Stimulated activated naive CD8-positive, alpha-beta T cell treated with anti-CD3 and anti-CD28 coated beads, Interleukin-15, Interleukin-2, amounts not matched to agents 100 ng/mL and 50 ng/mL, for 24 hours (primary cell): ENCODE data around the gene LRRC75B.

Experiments
- H3K27ac Mint-ChIP-seq: one replicate; pipeline ENCODE4 v1.8.0; 2021; ENCODE audit warnings: mild to moderate bottlenecking, mixed read lengths
- H3K27me3 Mint-ChIP-seq: one replicate; pipeline ENCODE4 v1.8.0; 2021; ENCODE audit warnings: mixed read lengths
- H3K36me3 Mint-ChIP-seq: one replicate; pipeline ENCODE4 v1.8.0; 2021; ENCODE audit warnings: low read depth, mixed read lengths
- H3K4me1 Mint-ChIP-seq: one replicate; pipeline ENCODE4 v1.8.0; 2021; ENCODE audit warnings: low read depth, mixed read lengths
- H3K4me3 Mint-ChIP-seq: one replicate; pipeline ENCODE4 v1.8.0; 2021; ENCODE audit warnings: mild to moderate bottlenecking, mixed read lengths
- H3K9me3 Mint-ChIP-seq: one replicate; pipeline ENCODE4 v1.8.0; 2021; ENCODE audit warnings: mixed read lengths

The LRRC75B gene

DNA sequence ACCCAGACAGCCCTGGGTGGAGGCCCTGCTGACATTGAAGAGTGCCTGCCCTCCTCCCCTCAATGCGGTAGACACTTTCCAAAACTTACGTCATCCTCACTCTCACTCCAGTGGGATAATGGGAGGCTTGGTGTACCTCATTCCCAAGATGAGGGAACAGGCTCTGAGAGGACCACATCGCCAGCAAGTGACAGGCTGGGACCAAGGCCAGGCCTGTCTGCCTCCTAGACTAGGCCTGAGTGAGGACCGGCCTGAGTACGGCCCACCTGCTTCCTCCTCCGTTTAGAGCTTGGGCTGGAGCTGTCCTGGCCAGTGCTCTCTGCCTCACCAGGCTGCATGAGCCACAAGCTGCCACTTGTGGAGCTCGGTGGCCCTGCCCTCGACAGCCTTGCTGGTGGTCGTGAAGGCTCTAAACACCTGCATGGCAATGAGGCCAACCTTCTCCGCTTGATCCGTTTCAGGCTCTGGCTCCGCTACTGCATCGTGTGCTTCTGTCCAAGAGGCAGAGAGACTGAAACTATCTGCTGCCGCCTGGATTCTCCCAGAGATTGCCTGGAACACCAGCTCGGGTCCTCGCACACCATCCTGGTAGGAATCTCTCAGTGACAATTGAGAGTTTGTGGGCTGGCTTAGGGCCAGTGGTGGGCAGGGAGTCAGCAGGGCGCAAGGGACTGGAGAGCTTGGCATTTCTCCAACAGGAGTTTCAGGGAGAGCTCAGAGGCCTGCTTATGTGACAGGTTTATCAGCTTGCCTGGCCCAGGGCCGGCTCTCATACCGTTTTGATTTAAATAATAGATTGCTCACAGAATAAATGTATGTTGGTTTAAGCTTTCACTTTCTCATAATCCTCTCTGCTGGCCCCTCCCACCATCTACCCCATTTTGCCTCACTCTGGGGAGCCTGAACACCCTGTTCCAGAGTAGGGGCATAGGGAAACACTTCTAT, 9.4 kb downstream of the LRRC75B start:
- no peaks in the 10 kb centered on the region for H3K9me3 Mint-ChIP-seq
- H3K4me1 Mint-ChIP-seq, result no peaks in the 10 kb centered on the region
- H3K27me3 Mint-ChIP-seq, result no peaks in the 10 kb centered on the region
- H3K36me3 Mint-ChIP-seq, result no peaks in the 10 kb centered on the region
- H3K27ac Mint-ChIP-seq, result no peak overlapping the region
- no peak overlapping the region for H3K4me3 Mint-ChIP-seq

DNA sequence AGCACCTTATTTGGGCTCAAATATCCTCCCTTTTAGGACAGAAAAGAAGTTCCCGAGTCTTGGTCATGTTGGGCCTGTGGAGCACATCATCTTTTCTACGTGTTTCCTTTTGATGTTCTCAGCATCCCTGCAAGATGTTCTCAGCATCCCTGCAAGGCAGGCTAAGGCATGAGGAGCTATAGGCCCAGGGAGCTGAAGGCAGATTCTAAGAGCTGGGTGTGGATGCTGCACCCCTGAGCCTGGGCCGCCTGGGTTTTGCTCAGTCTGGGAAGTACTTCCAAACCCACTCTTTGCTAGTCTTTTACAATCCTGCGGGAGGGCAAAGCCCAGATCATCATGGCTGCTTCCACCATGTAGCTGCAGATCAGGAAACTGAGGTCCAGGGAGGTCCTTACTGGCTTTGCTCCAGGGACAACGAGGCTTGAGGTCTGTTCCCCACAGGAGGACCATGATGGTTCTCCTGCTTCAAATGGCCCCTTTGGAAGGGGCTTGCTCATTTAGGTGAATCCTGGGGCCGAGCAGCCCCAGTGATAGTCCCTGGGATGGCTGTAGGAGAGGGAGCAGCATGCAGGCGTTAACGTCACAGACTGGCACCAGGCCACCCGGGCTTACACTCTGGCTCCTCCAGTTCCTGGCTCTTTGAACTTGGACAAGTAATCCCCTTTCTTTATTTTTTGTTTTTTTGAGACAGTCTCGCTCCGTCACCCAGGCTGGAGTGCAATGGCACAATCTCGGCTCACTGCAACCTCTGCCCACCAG, 10.6 kb downstream of the LRRC75B start:
- H3K27ac Mint-ChIP-seq, result no peak overlapping the region
- peaks cover 4% of the 10 kb centered on the region for H3K36me3 Mint-ChIP-seq
- H3K4me3 Mint-ChIP-seq, result no peak overlapping the region
- H3K9me3 Mint-ChIP-seq, result no peaks in the 10 kb centered on the region
- H3K27me3 Mint-ChIP-seq, result no peaks in the 10 kb centered on the region
- H3K4me1 Mint-ChIP-seq, result no peaks in the 10 kb centered on the region

DNA sequence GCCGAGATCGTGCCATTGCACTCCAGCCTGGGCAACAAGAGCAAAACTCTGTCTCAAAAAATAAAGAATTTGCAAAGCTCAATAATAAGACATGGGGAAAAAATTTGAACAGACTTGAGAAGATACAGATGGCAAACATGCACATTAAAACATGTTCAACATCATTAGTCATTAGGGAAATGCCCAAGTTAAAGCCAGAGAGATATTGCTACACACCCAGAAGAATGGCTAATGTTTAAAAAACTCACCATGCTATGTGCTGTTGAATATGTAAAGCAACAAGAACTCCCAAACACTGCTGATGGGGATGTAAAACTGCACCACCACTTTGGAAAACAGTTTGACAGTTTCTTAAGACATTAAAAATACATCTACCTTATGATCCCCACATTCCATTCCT, 12.6 kb downstream of the LRRC75B start:
- no peaks in the 10 kb centered on the region for H3K27me3 Mint-ChIP-seq
- H3K4me3 Mint-ChIP-seq, result no peak overlapping the region
- no peaks in the 10 kb centered on the region for H3K9me3 Mint-ChIP-seq
- H3K4me1 Mint-ChIP-seq, result no peaks in the 10 kb centered on the region
- peaks cover 11% of the 10 kb centered on the region for H3K36me3 Mint-ChIP-seq
- H3K27ac Mint-ChIP-seq, result no peak overlapping the region

DNA sequence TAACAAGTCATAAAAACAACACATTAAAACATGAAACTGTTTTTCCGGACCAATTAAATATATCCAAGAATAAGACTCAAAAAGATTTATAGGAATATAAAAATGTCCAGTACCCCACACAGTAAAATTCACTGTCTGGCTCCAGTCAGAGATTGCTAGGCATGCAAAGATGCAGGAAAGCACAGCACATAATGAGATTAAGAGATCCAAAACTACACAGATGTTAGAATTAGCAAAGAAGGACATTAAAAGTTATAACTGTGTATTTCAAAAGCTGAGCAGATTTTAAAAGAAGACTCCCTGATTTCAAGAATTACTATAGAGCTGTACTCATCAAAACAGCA, 13.6 kb downstream of the LRRC75B start:
- Mint-ChIP-seq H3K4me3 (no peak overlapping the region), H3K27me3 (no peaks in the 10 kb centered on the region), H3K36me3 (peaks cover 21% of the 10 kb centered on the region), H3K9me3 (no peaks in the 10 kb centered on the region), H3K4me1 (no peaks in the 10 kb centered on the region), H3K27ac (no peak overlapping the region)

DNA sequence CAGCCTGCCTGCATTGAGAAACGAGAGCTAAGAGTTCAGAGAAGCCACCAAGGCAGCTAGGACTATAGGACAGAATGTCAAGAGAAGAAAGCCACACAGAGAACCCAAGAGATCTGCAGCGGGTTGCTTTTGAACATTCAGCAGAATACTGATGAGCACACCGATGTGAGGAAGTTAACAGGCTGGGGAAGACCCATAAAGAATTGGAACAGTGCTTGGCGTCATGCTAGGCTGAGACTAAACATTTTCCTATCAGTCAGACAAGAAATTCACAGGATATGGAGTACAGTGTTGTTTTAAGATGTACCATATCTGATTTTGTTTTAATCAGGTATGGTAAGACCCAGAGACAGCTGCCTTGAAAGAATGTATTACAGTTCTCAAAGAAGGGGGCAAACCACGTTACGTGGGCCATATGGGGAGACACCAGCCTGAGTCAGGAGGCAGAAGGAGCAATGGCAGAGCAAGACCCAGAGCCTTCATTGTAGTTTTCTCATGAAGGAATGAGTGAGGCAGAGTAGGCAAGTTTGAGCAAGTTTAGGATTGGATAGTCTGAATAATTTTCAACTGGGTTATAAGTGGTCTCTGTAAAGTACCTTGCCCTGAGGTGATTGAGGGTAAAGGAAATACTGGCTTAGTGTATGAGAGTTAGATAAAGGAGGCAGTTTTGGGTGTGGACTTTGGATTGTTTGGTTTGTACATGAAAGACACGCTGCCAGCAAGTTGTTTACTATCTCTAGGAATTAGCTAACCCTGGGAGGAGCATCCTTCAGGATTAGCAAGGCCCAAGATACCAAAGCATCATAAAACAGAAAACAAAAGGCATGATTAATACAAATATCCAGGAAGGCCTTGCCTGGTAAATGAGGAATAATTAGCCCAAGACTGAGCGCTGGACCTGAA, 14.3 kb downstream of the LRRC75B start:
- Mint-ChIP-seq H3K36me3 (peaks cover 24% of the 10 kb centered on the region), H3K27ac (no peak overlapping the region), H3K4me1 (no peaks in the 10 kb centered on the region), H3K9me3 (no peaks in the 10 kb centered on the region), H3K27me3 (no peaks in the 10 kb centered on the region), H3K4me3 (no peak overlapping the region)

DNA sequence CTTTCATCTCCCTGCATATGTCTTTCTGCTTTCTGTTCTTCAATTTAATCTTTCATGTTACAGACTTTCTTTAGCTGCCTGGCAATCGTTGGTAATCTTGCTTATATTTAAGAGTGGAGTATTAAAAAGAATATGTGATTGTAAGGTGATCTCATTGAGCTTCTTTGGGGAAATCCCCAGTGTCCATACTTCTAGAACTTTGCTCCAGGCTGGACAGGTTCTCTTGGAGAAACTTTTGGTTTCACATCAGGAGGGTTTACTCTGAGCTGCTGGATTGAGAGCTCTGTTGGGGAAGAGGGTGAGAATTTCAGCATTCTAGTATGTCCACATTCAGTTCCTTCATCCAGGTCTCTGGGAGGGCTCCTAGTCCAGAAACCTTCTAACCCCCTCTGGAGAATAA, 16.1 kb downstream of the LRRC75B start:
- H3K9me3 Mint-ChIP-seq, result no peaks in the 10 kb centered on the region
- no peaks in the 10 kb centered on the region for H3K4me1 Mint-ChIP-seq
- H3K27me3 Mint-ChIP-seq, result no peaks in the 10 kb centered on the region
- H3K36me3 Mint-ChIP-seq, result peaks cover 42% of the 10 kb centered on the region
- H3K4me3 Mint-ChIP-seq, result no peak overlapping the region
- H3K27ac Mint-ChIP-seq, result peak overlapping the region; percentile 32

DNA sequence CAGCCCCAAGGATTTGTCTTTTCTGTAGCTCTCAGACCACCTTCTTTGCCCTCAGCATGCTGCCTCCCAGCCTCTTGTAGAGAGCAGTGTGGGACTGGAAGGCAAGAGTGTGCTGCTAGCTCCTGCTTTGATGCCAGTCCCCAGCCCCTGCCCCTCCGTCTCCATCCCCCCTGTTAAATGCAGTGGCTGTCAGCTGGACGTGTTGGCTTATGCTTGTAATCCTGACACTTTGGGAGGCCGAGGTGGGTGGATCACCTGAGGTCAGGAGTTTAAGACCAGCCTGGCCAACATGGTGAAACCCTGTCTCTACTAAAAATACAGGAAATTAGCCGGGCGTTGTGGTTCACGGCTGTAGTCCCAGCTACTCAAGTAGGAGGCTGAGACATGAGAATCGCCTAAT, 21.6 kb downstream of the LRRC75B start:
- Mint-ChIP-seq H3K36me3 (peaks cover 62% of the 10 kb centered on the region), H3K27me3 (no peaks in the 10 kb centered on the region), H3K4me1 (no peaks in the 10 kb centered on the region), H3K9me3 (no peaks in the 10 kb centered on the region), H3K4me3 (no peak overlapping the region), H3K27ac (no peak overlapping the region)

DNA sequence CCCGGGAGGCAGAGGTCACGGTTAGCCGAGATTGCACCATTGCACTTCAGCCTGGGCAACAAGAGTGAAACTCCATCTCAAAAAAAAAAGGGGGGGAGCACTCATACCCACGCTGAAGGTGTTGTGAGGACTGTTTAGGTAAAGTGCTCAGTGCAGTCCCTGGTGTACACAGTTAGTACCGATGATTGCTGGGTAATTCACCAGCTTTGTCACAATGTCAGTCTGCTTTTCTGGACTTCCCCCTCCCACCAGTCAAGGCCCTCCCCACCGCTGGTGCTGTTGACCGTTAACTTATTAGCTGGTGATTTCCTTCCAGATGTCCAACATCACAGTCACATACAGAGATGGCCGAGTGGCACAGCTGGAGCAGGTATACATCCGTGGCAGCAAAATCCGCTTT, 25.2 kb downstream of the LRRC75B start:
- H3K27me3 Mint-ChIP-seq, result no peaks in the 10 kb centered on the region
- H3K4me1 Mint-ChIP-seq, result peaks cover 20% of the 10 kb centered on the region
- H3K9me3 Mint-ChIP-seq, result no peaks in the 10 kb centered on the region
- no peak overlapping the region for H3K27ac Mint-ChIP-seq
- H3K4me3 Mint-ChIP-seq, result no peak overlapping the region
- H3K36me3 Mint-ChIP-seq, result peaks cover 53% of the 10 kb centered on the region

DNA sequence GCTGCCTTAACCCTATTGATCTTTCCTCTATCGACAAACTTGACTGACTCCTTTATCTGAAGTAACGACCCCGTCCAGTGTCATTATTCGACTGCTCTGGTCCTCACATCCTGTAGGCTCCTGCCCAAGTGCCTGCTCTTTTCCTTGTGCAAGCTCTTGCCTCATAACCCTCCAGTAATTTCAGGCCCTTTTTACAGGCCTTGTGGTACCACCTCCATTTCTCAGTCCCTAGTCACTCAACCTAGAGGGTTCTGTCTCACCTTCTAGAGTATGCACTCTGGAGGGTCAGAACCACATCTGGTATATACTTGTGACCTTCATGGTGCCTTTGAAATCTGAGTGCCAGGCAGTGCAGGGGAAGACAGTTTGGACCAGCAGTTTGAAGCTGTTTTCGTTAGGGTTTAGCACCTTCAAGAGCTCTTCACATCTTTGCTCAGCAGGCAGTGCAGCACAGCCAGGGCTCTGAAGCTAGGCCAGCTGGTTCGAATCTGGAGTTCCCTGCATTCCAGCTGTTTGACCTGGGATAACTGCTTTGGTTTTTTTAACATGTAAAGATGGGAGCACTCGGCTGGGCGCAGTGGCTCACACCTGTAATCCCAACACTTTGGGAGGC, 25.9 kb downstream of the LRRC75B start:
- Mint-ChIP-seq H3K27ac (peak overlapping the region; percentile 26), H3K36me3 (peaks cover 49% of the 10 kb centered on the region), H3K4me1 (peaks cover 24% of the 10 kb centered on the region), H3K4me3 (no peak overlapping the region), H3K9me3 (no peaks in the 10 kb centered on the region), H3K27me3 (no peaks in the 10 kb centered on the region)

DNA sequence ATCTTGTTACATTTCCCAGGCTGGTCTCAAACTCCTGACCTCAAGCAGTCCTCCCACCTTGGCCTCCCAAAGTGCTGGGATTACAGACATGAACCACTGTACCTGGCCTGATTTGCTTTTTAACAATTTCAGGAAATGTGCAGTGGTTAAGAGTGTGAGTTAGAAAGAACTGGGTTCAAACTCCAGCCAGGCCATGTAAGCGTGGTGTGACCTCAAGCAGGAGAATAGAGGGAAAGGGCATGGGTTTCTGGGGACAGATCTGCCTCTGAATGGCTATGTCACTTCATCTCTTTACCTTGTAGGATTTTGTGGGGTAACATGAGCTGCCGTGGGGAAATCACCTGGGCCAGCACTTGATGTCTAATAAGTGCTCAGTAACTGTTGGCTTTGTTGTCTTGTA, 27.8 kb downstream of the LRRC75B start:
- H3K27me3 Mint-ChIP-seq, result no peaks in the 10 kb centered on the region

DNA sequence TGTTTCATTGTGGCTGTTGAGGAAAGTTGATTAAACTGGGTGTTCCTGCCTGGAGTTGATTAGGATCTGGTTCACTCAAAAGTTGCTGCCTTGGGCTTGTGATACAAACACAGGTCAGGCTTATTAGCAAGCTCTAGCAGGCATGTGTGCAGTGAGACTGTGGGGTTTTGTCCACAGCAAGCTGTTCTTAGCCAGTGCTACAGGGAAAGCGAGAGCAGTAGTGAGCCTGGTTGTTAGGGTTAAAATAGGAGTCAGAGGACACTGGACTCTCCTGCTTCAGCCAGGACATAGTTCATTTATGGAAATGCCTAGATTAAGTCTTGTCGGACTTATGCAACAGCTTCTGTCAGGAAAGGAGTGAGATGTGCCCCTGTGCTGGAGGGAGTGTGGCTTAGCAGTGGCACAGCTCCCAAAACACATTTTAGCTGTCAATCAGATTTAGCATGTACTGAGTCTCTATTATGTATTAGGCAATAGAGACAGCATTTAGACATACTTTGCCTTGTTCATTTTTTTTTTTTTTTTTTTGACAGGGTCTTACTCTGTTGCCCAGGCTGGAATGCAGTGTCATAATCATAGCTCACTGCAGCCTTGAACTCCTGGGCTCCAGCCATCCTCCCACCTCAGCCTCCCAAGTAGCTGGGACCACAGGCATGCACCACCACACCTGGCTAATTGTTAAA, 28.4 kb downstream of the LRRC75B start:
- no peak overlapping the region for H3K4me3 Mint-ChIP-seq
- H3K4me1 Mint-ChIP-seq, result peaks cover 39% of the 10 kb centered on the region
- no peaks in the 10 kb centered on the region for H3K27me3 Mint-ChIP-seq

More for the DNA sequence above, 27.8 kb downstream of the LRRC75B start:
- H3K4me1 Mint-ChIP-seq, result peaks cover 35% of the 10 kb centered on the region
- peak overlapping the region; percentile 22 for H3K27ac Mint-ChIP-seq
- no peaks in the 10 kb centered on the region for H3K9me3 Mint-ChIP-seq
- peaks cover 48% of the 10 kb centered on the region for H3K36me3 Mint-ChIP-seq
- H3K4me3 Mint-ChIP-seq, result no peak overlapping the region

DNA sequence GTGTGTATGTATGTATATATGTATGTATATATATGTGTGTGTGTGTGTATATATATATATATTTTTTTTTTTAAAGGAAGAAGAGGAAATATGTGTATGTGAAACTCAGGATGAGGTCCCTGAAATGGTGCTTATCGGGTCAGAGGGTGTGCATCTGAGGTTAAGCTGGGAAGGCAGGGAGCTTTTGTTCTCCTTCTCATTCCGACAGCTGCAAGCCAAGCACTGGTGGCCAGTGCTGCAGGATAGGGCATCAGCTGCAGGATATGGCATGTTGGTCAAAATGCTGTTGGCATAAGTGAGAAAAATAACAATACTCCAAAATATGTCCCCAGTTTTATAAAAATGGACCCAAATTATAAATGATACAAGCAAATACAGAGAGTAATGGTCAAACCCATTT, 29.6 kb downstream of the LRRC75B start:
- no peak overlapping the region for H3K4me3 Mint-ChIP-seq
- peaks cover 49% of the 10 kb centered on the region for H3K36me3 Mint-ChIP-seq
- H3K27ac Mint-ChIP-seq, result no peak overlapping the region
- H3K9me3 Mint-ChIP-seq, result no peaks in the 10 kb centered on the region
- H3K27me3 Mint-ChIP-seq, result no peaks in the 10 kb centered on the region
- H3K4me1 Mint-ChIP-seq, result peaks cover 52% of the 10 kb centered on the region

More for the DNA sequence above, 28.4 kb downstream of the LRRC75B start:
- no peak overlapping the region for H3K27ac Mint-ChIP-seq
- H3K36me3 Mint-ChIP-seq, result peaks cover 45% of the 10 kb centered on the region
- no peaks in the 10 kb centered on the region for H3K9me3 Mint-ChIP-seq

DNA sequence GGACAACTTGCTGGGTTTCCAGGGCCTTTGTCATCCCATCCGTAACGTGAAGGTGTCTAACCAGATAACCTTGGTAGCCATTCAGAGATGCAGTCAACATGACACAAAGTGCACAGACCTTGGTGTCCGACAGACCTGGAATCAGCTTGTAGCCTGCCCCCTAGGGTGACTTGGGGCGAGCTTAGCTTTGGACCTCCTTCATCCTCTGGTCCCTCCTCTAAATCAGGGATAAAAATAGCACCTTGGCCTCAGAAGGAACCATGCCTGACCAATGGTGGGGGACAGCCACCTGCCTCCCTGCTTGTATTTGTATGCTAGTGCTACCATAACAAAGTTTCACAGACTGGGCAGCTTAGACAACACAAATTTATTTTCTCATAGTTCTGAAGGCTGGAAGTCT, 33.4 kb downstream of the LRRC75B start:
- Mint-ChIP-seq H3K27me3 (no peaks in the 10 kb centered on the region), H3K27ac (peak overlapping the region; percentile 31), H3K4me3 (no peak overlapping the region), H3K4me1 (peaks cover 65% of the 10 kb centered on the region), H3K9me3 (no peaks in the 10 kb centered on the region), H3K36me3 (peaks cover 57% of the 10 kb centered on the region)
